ENCODE data around the gene IFITM2.
A peak's percentile ranks its signal among the peaks of the same experiment; 100 is the strongest.
"Not testable (repeated sequence)": the region's sequence is repeated elsewhere in the genome, so short reads cannot be mapped to it uniquely, and the experiment has no call there.

Gene IFITM2

GRCh38 chr11:342328-342727, 34.7 kb downstream of the IFITM2 start:
- no peak for DNase-seq (ENCODE audit: low spot score)

- no peak for DNase-seq (ENCODE audit: low spot score)
Observed at GRCh38 chr11:344836-345578, 37.4 kb downstream of the IFITM2 start.

GRCh38 chr11:346529-346928, 38.9 kb downstream of the IFITM2 start:
- DNase-seq (ENCODE audit: low spot score), result no peak

- DNase-seq (ENCODE audit: low spot score), result not testable (repeated sequence)
Observed at GRCh38 chr11:349270-349954, 41.8 kb downstream of the IFITM2 start.

GRCh38 chr11:350033-350722, 42.6 kb downstream of the IFITM2 start:
- not testable (repeated sequence) for DNase-seq (ENCODE audit: low spot score)

GRCh38 chr11:350723-351255, 43.2 kb downstream of the IFITM2 start:
- no peak for DNase-seq (ENCODE audit: low spot score)

- DNase-seq (ENCODE audit: low spot score), result no peak
Observed at GRCh38 chr11:351411-351810, 43.8 kb downstream of the IFITM2 start.

GRCh38 chr11:352456-353031, 44.9 kb downstream of the IFITM2 start:
- no peak for DNase-seq (ENCODE audit: low spot score)

GRCh38 chr11:353179-353873, 45.7 kb downstream of the IFITM2 start:
- DNase-seq (ENCODE audit: low spot score), result peak; percentile 58

GRCh38 chr11:355581-356458, 48.2 kb downstream of the IFITM2 start:
- DNase-seq (ENCODE audit: low spot score), result peak; percentile 64

GRCh38 chr11:356610-357009, 49.0 kb downstream of the IFITM2 start:
- no peak for DNase-seq (ENCODE audit: low spot score)

- DNase-seq (ENCODE audit: low spot score), result no peak
Observed at GRCh38 chr11:357582-357981, 50.0 kb downstream of the IFITM2 start.

GRCh38 chr11:358129-358800, 50.6 kb downstream of the IFITM2 start:
- DNase-seq (ENCODE audit: low spot score), result no peak
